Forelimb muscle (tissue), 1 donor: ENCODE data around the gene CELF5. TPM values are rescaled to one million over a fixed set of nuclear protein-coding genes. Genes with fewer than 3 reads are reported as not detected.

Source experiments
- DNase-seq: peaks from one replicate; pipeline ENCODE4 v3.0.0-alpha.2; 2013; ENCODE audit warnings: low read depth
- polyA plus RNA-seq: library from polyadenylated mRNA; unstranded; fragments of 120-200 nt; gene quantifications from one replicate; pipeline ENCODE4 v1.2.1, GENCODE V29; 2013; ENCODE audit not compliant: insufficient read length

Gene CELF5
- polyA plus RNA-seq, 1 donor: 0.15 TPM

GRCh38 chr19:3243819-3244700 lies 19.6 kb downstream of the CELF5 start:
- no peak for DNase-seq

- DNase-seq: no peak
These were observed 20.6 kb downstream of the CELF5 start for GRCh38 chr19:3245050-3245449.

- DNase-seq: no peak
These were observed 24.4 kb downstream of the CELF5 start for GRCh38 chr19:3248728-3249326.

GRCh38 chr19:3249408-3249807 lies 24.9 kb downstream of the CELF5 start:
- no peak for DNase-seq

GRCh38 chr19:3250675-3251074 lies 26.2 kb downstream of the CELF5 start:
- no peak for DNase-seq

- no peak for DNase-seq
These were observed 26.8 kb downstream of the CELF5 start for GRCh38 chr19:3251229-3251628.

GRCh38 chr19:3252650-3253049 lies 28.2 kb downstream of the CELF5 start:
- no peak for DNase-seq

- no peak for DNase-seq
These were observed 28.8 kb downstream of the CELF5 start for GRCh38 chr19:3253270-3253669.

- no peak for DNase-seq
These were observed 30.1 kb downstream of the CELF5 start for GRCh38 chr19:3254520-3254919.

- no peak for DNase-seq
These were observed 32.6 kb downstream of the CELF5 start for GRCh38 chr19:3257071-3257470.

- DNase-seq: no peak
These were observed 37.9 kb downstream of the CELF5 start for GRCh38 chr19:3262362-3262761.

- no peak for DNase-seq
These were observed 39.4 kb downstream of the CELF5 start for GRCh38 chr19:3263866-3264265.

GRCh38 chr19:3265432-3265831 lies 41.0 kb downstream of the CELF5 start:
- no peak for DNase-seq

GRCh38 chr19:3266092-3266693 lies 41.7 kb downstream of the CELF5 start:
- DNase-seq: no peak

GRCh38 chr19:3266792-3267514 lies 42.5 kb downstream of the CELF5 start:
- DNase-seq: no peak

GRCh38 chr19:3268326-3268725 lies 43.9 kb downstream of the CELF5 start:
- DNase-seq: no peak

- DNase-seq: no peak
These were observed 44.3 kb downstream of the CELF5 start for GRCh38 chr19:3268763-3269162.

GRCh38 chr19:3269916-3270671 lies 45.6 kb downstream of the CELF5 start:
- peak; percentile 25 for DNase-seq

- DNase-seq: no peak
These were observed 46.4 kb downstream of the CELF5 start for GRCh38 chr19:3270902-3271301.

- DNase-seq: no peak
These were observed 48.0 kb downstream of the CELF5 start for GRCh38 chr19:3272401-3272931.

- DNase-seq: no peak
These were observed 48.5 kb downstream of the CELF5 start for GRCh38 chr19:3272952-3273351.
